HG02623 (cell line): ENCODE measurements around the gene KRT14.
"Not testable (repeated sequence)": the region's sequence is repeated elsewhere in the genome, so short reads cannot be mapped to it uniquely, and the experiment has no call there.

ENCODE experiments used
- ATAC-seq: cut with Tn5 transposase; IDR thresholded peaks from one replicate; pipeline ENCODE4 v1.9.1; 2021; ENCODE audit warnings: moderate library complexity; ENCODE audit not compliant: unreplicated experiment

Gene KRT14

DNA sequence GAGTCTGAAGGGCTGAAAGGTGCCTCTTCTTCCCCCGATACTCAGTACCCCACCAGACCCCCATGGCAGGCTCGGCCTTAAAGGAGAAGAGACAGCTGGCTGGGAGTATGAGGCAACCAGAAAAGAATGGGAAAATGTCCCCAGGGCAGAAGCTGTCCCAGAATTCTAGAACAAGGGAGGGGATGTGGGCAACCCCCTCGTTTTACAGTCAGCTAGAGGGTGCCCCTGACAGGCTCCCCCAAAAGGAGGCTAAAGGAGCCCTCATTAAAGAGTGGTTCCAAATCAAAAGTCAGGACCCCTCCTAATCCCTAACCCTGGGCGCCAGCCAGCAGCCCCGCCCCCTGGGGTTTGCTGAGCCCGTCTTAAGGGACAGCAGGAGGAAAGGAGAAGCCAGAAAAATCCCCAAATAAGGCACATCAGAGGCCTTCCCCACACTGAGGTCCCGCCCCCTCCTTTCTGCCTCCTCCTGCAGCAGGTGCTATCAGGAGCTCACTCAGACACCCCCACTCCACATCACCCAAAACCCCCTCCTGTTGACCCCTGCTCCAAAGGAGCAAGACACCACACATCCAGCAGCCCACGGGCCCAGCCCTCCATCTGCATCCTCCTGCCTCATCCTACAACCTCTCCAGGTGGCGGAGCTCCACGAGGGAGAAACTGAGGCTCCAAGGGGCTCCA lies 36.6 kb upstream of the KRT14 start:
- not testable (repeated sequence) for ATAC-seq

DNA sequence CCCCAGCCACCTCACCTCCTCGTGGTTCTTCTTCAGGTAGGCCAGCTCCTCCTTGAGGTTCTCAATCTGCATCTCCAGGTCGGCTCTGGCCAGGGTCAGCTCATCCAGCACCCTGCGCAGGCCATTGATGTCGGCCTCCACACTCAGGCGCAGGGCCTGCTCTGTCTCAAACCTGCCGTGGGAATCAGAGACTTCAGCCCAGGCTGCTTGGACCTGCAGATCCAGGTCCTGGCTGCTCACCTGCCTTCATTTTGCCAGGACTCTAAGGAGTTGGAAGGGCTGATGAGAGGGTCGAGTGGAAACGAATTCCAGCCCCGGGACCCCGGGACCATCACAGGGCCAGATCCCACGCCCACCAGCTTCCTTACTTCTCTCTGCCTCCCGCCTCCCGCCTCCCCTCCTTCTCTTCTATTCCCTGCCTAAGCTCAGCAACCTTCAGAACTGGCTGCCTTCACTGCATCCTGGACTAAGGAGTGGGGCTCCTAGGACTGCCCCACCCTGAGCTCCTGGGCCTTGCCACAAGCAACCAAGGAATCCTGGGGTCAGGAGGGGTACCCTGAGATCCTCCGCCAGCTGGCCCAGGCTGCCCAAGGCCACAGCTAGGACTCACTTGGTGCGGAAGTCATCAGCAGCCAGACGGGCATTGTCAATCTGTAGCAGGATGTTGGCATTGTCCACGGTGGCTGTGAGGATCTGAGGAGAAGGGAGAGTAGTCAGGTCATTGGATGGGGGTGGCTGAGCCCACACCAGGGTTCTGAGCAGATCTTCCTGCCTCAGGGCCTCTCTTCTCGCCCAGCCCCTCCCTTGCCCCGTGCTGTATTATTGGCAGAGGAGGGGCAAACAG lies 35.9 kb upstream of the KRT14 start:
- ATAC-seq: not testable (repeated sequence)

DNA sequence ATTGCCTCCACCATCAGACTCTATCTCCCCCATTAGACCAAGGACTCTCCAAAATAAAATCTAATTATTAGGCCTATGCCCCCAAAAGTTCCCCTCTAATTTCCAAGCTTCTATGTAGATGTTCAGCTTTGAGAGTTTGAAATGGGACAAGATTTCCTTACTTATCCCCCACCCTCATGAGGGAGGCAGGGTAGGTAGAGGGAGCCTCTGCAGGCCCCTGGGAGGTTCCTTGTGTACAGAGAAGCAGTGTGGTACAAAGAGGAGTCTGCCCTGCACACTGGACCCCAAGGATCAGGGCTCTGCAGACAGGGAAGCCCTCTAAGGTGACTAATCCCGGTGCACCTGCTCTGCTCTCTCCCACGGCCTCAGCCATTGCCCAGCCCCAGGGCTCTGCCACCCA lies 35.2 kb upstream of the KRT14 start:
- ATAC-seq: no peak

DNA sequence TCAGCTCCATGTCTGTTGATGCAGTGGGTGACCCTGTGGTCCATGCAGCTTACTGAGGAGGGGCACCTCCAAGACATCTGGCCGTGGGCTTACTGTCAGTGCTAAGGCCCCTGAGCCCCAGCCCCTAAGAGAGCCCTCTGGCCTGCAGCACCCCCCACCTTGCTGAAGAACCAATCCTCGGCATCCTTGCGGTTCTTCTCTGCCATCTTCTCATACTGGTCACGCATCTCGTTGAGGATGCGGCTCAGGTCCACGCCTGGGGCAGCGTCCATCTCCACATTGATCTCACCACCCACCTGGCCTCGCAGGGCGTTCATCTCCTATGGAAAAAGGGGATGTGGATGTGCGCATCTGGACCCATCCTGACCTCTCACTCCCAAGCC lies 34.7 kb upstream of the KRT14 start:
- not testable (repeated sequence) for ATAC-seq

DNA sequence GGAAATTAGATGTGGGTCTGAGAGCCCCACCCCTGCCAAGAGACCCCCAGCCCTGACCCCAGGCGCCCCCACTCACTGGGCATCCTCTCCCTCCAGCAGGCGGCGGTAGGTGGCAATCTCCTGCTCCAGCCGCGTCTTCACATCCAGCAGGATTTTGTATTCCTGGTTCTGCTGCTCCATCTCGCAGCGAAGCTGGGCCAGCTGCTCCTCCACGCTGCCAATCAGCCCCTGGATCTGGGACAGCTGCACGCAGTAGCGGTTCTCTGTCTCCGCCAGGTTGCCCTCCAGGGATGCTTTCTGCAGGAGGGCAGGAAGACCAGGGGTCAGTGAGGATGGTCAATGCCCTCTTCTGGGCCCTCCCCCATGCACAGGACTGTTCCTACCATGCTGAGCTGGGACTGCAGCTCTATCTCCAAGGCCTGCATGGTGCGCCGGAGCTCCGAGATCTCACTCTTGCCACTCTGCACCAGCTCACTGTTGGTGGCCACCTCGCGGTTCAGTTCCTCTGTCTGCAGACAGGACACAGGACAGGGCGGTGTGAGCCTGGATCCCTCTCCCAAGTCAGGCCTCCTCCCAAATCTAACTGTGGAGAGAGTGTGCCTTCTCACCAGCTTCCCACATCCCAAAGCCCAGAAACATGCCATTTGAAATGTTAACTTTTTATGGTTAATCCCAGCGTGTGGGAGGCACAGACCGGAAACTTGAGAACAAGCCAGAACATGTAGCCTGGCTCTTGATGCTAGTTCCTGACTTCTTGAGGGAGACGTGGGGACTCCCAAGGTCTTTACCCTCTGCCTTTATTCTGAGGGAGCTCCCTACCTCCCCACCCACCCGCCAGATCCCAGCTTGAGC lies 34.1 kb upstream of the KRT14 start:
- no peak for ATAC-seq

DNA sequence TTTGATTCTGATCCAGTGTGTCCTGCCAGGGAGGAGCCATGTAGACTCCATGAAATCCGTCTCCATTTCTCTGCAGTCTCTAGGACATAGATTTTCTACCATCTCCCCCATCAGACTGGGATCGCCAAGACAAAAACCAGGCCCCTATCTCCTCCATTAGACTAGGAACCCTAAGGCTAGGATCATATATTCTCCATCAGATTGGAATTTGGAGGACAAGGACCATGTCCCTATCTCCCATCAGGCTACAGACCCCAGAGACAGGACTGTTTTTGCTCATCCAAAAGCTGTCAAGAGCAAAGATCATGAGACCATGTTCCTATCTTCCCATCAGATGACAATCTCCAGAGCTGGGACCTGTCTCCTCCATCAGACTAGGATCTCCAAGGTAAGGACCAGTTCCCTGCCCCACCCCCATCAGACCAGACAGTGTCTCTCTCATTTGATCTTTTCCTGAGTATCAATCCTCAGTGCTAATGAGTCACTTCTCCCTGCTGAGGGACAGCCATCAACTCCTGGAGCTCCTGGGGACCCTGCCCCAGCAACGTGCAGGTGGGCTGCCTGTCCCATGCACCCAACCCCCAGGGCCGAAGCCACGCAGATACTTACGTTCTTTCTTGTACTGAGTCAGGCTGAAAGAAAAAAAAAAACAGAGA lies 33.4 kb upstream of the KRT14 start:
- ATAC-seq: not testable (repeated sequence)

DNA sequence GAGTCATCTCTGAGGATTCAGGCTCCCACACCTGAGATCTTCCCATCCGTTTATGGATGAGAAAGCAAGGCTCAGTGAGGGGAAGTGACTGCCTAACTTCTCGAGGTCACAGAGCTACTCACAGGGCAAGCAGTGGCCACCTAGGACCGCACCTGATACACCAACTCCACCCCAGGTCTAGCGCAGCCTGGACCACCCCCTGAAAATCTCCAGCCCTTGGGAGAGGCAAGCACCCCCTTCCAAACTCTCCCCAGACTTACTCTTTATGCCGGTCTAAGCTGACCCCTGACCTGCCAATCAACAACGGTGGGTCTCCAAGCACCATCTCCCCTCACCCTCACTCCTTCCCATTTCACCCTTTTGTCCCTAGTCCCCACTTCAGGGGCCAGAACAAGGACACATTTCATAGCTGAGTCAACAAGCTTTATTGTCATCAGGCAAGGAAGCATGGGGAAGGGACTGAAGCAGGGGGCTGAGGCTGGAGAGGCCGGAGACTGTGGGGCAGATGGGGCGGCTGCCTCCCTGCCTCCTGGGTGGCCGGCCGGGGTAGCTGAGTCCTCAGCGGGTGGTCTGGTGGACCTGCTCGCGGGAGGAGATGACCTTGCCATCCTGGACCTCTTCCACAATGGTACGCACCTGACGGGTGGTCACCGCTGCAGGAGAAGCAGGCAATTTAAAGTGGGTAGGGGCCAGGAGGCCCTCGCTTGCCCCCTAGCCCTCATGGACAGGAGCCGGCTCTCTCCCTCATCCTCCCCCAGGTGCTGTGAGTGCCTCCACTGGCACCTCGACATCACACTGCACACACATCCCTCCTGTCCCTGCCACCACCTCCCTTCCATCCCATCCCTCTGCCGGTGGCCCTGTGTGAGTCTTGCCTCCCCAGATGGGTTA lies 32.6 kb upstream of the KRT14 start:
- ATAC-seq: no peak

DNA sequence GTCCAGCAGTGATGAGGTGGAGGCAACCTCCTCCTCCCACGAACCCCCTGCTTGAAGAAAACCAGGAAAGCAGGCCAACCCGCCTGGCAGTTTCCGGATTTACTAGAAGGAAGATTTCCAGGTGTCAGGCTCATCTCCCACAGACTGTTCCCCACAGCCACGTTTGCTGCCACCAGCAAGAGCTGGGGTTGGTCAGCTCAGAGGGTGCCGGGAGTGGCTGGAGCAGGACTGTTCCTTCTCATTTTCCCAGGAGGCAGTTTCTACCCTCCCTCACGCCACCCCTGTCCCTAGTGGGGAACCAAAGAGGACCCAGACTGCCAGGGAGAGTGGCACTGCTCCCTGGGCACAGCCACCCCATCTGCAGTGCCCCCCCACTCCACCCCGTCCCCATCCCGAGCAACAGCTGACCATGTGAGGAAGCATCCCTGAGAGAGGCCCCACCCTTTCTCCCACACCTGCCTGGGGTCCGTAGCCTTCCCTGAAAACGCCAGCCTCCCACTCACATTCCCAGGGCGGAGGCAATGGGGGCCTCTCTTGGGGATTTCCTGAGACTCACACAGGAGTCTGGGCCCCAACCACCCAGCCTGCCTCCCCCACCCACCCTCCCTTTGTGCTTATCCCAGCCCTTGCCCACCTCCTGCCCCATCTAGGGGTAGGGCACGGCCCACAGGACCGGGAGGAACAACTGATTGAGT lies 31.8 kb upstream of the KRT14 start:
- ATAC-seq: no peak

DNA sequence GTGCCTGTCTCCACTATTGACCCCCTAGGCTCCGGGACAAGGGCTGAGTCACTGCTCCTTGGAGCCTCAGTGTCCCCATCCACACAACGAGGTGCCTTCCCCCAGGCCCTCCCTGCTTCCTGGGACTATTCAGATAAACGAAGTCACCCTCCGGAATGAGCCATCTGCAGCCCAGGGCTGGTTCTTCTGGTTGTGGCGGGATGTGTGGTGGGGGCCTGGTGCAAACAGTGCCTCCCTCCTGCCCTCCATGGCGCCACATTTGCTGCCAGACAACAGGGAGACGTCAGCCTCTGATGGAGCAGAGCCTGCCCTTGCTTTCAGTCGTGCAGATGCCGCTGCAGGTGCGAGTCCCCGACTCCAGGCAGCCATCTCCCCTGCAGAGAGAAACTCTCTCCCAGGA lies 31.0 kb upstream of the KRT14 start:
- no peak for ATAC-seq

DNA sequence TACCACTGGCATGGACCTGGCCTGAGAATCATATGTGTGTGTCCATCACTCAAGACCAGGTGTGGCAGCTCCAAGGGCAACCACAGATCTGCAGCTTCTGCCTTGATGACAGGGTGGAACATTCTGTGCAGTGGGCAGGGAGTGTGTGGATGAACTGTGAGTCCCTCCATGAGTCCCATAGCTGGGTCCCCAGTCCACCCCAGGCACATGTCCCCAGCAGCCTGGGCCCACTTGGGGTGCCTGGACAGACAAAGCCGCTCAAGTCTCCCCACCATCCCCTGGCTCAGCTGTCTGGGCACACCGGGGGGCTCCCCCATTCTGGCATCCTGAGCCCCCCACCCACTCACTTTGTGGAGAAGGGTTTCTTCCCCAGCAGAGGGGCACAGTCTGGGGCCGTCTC lies 30.4 kb upstream of the KRT14 start:
- no peak for ATAC-seq

DNA sequence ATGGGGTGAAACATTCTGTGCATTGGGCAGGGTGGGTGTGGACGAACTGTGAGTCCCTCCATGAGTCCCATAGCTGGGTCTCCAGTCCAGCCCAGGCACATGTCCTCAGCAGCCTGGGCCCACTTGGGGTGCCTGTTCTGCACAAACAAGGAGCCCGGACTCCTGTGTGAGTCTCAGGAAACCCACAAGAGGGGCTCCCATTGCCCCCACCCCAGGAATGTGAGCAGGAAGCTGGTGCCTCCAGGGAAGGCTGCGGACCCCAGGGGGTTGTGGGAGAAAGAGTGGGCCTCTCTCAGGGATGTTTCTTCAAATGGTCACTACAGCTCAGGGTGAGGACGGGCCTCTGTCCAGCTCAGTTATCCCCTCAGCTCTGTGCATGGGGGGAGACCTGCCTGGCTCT lies 29.8 kb upstream of the KRT14 start:
- ATAC-seq: not testable (repeated sequence)

DNA sequence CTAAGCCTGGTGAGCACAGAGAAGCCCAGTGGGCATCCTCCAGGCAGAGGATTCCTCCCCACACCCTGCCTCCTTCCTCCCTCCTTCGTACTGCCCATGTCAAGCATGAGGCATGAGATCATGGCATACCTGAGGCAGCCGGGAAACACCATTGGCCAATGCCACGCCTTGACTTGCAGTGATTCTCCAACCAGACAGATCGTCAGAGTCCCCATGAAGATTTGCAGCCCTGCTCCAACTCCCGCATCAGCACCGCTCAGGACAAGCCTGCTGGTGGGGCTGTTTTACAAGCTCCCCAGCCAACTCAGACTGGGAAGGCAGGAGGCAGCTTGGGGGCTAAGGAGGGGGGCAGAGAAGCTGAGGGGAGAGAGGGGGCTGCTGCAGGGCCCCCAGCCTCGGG lies 28.8 kb upstream of the KRT14 start:
- ATAC-seq: no peak

DNA sequence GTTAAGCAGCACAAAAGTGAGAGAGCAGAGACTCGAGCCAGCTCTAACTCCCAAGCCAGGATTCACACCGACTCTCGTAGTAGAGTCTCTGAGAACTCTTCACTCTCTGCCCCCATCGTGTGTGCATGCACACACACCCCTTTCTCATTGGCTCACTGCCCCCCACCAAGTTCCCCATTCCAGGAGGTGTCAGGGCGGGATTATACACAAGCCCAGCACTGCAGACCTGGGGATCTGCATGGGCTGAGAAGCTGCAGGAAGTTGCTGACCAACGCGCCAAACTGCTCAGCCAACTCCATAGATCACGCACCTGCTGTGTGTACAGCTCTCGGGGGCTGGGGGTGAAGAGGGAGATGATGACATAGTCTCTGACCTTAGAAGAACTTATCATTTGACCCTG lies 28.1 kb upstream of the KRT14 start:
- not testable (repeated sequence) for ATAC-seq

DNA sequence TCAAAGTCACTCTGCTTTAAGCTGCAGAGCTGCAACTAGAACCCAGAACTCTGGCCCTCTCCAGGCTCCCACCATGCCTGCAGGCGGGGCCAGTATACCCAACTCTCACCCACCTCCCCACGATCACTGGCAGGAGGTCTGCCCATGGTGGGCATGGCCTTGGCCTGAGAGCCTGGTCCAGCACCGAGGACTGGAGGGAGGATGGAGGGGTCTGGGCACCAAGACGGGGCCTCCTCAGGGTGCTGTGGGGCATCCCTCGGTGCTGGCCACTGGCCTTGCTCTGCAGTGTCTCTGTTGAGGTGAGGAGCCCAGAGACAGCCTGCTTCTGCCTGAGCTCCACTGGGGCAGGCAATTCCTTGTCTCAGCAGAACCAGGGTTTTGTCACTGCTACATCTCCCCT lies 27.4 kb upstream of the KRT14 start:
- no peak for ATAC-seq

DNA sequence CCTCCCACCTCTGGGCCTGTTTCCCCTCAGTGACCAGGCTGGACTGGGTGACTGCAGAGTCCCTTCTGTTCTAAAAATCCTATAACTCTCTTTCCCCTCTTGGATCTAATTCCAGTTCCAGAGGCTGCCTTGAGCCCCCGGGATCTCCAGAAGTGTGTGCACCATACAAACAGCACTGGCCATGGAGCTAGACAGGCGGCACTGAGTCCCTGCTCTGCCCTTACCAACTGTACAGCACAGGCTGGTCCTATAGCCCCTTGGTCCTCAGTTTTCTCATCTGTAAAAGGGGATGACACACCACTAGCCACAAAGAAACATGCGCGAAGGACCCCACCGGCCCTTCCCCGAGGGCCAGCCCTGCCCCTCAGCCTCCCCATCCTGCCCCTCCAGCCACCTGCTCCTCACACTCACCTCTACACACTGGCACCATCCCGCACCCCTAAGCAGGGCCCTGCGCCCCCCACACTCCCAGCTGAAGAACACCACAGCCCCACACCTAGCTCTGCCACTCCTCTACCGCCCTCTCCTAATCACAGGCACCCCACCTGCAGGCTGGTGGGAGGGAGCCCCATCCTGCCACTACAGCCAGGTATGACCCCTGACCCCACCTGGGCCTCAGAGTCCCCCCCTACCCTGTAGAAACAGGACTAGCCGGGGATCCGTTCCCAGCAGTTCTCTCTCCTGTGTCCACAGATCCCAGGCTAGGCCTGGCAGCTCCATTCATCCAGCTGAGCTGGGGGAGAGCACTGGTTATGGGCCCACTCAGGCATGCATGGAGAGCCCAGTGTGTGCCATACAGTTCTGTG lies 26.8 kb upstream of the KRT14 start:
- no peak for ATAC-seq

DNA sequence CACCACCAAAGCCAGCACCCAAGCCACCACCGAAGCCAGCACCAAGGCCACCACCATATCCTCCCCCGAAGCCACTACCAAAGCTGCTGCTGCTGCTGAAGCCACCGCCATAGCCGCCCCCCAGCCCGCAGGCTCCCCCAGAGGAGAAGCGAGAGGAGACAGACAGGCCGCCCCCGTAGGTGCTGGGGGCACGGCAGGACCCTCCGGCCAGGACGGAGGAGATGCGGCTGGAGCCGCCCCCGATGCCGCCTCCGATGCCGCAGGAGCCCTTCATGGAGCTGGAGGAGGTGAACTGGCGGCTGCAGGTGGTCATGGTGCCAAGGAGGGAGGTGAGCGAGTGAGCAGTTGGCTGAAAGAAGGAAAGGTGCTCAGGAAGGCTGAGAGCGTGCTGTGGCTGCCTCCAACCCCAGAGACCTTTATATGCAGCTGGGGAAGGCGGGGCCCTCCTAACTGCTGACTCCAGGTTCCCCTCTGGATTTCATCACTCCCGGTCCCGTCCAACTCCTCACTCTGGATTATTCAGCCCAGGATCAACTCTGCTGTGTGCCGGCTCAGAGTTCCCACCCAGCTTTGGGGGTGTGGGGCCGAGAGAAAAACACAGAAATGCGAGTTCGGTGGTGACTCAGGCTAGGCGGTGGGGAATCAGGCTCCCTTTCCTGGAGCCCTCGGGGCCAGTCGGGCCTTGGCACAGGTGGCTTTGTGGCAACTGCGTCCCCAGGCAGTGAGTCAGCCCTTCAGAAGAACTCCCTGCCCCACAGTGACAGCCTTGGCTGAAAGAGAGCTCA lies 25.9 kb upstream of the KRT14 start, which contains the start of gene KRT16:
TSS of gene KRT16 (minus strand) at position 392 of the 785 bp plus-strand sequence. CDS start at position 313, 79 bp downstream.
- ATAC-seq: not testable (repeated sequence)

DNA sequence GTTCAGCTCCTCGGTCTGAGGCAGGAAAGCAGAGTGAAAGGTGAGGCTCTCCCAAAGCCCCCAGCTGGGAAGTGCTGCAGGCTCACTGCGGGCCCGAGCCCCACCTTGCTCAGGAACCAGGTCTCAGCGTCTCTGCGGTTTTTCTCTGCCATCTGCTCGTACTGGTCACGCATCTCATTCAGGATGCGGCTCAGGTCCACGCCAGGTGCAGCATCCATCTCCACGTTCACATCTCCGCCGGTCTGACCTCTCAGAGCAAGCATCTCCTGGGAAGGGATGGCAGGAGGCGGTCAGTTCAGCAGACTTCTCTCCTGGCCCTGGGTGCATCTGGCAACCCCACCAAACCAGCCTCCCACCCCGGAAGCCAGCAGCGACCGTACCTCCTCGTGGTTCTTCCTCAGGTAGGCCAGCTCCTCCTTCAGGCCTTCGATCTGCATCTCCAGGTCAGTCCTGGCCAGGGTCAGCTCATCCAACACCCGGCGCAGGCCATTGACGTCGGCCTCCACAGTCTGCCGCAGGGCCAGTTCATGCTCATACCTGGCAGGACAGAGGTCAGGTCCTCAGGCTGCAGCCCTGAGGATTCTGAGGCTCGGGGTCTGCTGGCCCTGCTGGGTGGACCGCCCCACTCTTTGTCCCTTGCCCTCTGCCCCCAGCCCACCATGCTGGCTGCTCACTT lies 24.4 kb upstream of the KRT14 start:
- ATAC-seq: no peak
